OCI-M1 (cell line): ENCODE data around the gene PPP1R12B.
"Not testable (repeated sequence)": the region's sequence is repeated elsewhere in the genome, so short reads cannot be mapped to it uniquely, and the experiment has no call there.

Experiments
- DNase-seq: peaks from one replicate; lab custom pipeline; 2025; lab: John Stamatoyannopoulos, UW

PPP1R12B gene

DNA sequence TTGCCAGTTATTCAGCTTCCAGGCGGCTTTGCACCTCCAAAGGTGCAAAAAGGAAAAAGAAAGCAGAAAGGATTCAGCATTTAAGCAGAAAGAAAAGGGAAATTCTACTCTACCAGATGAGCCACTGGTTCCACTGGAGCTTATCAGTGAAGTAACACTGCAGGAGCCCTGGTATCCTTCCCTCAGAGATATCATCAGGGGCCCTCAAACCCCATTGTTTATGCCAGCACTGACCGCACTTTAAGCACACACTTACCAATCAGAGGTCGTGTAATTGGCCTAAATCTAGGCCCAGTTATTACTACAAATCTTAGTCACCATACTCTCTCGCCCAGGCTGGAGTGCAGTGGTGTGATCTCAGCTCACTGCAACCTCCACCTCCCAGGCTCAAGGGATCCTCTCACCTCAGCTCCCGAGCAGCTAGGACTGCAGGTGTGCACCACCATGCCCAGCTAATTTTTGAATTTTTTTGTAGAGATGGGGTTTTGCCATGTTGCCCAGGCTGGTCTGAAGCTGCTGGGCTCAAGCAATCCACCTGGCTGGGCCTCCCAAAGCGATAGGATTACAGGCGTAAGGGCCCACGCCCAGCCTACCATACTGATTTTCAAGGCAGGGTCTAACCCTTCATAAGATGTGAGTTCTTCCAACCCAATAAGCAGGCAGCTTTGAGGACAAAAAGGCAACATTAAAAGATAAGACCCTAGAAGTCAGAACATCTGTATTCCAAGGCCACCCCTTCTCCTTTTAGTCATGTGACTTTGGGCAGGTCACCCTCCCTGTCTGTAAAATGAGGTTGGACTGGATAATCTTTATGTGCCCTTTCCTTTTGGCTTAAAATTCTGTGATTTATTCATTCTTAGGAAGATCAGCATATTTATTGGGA is 236.4 kb downstream of the PPP1R12B start:
- DNase-seq = peak; percentile 76

DNA sequence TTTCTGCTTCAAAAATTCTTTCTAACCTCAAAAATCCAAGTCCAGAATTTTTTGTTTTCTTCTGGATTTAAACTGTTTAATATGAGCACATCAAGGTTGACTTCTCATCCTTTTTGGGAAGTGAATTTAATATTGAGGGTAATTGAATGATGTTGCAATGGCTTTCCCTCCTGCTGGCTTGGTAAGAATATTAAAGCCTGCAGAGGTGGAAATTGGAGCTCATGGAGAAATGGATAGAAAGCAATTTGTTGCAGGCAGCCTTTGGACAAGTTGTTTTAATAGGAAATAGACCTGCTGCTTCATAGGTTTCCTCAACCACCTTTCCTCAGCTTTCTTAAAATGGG is 237.1 kb downstream of the PPP1R12B start:
- no peak for DNase-seq

DNA sequence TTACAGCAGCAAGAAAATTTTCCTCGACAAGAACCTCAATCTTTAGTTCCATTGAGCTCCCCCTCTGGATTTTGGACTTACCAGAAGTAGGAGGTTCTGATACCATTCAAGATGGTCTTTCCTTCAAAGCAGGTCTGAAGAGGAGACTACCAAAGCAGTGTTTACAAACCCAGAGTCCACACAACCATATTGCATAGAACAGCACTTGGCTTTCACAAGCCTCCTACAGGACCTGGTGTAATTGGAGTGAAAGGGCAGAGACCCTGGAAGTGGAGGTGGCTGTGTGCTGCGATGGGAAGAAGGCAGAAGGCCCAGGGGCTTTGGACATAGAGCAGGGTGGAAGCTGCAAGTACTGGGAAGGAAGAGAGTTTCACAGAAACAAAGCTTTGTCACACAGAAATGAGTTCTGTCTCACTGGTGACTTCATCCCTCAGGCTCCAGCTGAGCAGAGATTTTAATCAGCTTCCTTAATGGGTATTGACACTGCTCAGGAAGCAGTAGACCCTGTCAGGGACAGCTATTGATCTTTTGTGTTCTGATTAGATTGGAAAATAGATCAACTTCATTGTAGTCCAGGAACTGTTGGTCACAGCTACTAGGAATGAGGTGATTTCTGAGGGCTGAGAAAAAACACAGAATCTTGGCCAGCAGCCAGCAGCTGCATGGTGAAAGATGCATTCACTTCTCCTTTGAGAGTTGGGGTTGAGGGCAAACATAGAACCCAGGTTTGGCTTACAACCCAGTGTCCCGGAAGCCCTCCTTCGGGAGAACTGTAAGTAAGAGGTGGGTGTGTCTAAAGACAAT is 237.7 kb downstream of the PPP1R12B start:
- DNase-seq = peak; percentile 52

DNA sequence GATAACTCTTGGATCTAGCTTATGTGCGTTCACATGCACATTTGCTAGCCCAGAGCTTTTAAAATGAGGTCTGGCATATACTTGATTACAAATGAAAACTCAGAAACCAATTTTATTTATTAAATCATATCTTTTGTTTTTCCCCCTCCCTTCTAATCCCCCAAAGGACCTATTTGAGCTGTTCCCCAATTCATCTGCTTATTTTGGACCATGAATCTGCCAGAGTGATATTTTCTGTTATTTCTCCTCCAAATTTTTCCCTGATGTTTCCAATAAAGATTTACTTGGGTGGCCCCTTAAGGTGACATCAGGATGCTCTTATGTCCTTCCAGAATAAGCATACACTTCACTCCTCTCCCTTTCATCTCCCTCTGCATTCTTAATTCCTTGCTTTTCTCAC is 238.4 kb downstream of the PPP1R12B start:
- DNase-seq = no peak

DNA sequence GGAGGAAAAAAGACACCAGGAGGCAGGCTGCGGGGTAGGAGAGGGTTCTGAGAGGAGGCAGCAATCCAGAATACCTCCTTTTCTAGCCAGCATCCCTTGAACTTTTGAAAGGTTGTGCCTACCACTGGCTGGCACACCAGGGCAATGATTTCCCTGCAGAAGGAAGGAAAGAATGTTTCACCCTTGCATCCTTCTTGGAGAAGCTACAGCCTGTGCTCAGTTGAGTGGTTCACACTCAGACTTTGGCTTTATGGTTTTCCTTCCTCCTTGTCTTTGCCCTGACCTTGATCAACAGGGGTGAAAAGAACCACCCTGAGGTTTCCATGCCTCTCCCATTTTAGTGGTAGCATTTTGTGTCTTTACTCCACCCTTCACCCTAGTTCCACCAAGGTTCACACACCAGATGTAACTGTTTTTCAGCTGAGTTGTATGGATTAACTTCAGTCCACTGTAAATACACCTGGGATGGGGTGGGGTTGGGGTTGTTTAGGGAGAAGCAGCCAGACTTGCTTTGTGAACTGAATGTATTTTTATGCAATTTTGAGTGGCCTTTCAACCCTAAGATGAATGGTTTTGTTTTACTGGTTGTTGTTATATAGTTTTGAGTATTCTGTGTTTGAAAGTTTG is 239.5 kb downstream of the PPP1R12B start:
- DNase-seq = no peak

DNA sequence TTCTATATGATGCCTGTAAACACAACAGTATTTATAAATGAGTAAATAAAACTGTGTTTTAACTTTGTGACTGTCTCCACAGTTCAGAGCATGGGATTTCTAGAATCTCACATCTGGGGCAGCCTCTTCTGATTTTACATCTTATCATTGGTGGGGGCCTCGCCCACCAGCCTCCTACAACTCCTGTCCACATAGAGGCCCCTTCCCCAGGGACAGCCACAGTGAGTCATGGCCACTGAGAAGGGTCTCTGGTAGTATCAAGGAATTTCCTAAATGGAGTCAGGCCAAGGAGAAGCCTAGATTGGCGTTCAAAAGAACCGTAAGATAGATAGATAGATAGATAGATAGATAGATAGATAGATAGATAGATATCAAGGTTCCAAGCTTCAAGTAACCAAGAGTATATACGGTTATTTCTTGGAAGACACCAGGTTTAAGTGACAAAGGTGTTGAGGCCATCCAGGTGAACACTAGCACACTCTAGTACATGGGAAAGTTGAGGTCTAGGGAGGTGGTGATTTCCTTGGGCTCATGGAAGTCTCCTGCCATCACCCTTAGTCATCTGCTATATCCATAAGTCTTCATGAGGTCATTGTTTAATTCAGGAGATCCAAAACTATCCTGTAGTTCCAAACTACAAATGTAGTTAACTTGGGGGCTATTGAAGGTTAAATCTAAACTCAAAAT is 240.1 kb downstream of the PPP1R12B start:
- no peak for DNase-seq

DNA sequence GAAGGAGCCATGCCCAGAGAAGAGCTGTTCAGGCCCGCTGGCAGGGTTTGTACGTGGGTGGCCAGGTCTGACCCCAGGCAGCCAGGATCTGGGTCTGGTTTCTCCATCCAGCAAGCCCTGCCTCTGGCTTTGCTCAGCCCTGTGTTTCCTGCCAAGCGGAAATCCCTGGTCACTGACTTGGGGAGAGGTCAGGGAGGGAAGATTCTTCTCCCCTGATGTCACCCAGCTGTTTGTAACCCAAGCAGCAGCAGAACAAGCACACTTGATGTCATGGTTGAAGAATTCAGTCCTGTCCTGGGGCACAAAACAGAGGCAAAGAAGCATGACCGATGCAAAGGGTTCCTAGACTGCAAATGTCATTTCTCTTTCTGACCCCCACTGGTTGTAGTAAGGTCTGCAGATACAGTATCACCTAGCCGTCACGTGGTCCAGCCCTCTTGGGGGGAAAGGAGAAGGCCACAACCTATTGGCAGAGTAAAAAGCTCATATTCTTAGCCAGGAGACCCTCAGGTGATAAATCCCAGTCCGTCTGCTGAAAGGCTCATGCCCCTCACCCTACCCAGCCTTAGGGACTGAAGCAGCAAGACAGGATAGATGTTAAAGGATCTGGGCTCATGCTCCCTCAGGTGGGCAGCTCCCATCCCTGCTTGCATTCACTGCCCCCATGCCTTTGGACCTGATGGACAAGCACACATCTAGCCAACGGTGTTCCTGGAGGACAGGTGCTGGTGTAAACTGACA is 240.9 kb downstream of the PPP1R12B start:
- no peak for DNase-seq

DNA sequence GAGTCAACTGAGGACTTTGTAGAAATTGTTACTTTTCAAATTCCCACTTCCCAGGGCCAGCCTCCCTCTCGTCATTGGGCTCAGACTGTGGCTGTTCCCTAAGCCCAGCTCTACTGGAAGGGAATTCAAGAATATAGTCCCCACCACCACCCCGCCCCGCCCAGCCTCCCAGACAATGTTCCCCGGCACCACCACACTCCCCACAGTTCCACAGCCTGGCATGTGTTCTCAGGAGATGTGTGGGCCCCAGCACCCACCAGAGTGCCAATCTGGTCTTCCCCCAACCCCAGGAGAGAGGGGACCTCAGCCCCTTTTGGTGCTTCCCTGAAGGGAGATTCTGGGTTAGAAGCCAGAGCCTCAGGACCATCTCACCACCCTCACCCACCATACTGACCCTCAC is 241.6 kb downstream of the PPP1R12B start:
- DNase-seq = no peak

DNA sequence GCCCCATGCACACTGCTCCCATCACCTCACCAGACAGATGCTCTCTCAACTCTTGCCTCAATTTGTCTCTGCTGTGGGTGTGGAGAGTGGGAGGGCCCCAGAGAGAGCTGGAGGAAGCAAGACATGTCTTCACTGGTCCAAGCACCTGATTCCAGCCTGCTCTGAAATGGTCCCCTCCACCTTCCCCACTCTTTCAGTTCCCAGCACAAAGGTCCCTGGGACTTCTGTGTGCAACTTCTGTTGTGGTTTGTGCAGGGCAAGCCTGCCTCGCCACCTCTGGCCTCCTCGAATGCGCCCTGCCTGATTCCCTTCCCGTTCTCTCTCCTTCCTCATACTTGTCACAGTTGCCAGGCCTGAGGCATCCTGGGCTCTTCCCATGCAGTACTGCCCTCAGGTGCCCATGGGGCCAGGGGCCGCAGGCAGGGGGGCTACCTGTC is 242.5 kb downstream of the PPP1R12B start:
- DNase-seq = no peak

DNA sequence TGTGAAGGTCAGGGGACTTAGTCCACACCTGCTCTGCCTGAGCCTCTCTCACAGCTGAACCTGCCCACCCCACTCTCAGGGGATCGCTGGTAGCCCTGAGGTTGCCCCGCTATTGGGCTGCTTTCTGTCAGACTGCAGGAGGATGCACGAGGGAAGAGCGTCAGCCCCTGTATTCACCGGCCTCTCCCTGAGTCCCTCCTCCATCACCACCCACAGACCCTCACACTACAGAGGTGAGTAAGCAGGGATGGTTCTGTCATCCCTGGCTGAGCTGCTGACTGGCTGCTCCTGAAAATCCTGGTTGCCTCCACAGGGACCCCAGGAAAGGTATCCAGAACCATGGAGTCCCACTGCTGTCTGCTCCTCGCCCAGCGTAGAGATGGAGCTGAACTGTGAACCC is 243.0 kb downstream of the PPP1R12B start:
- DNase-seq = no peak

DNA sequence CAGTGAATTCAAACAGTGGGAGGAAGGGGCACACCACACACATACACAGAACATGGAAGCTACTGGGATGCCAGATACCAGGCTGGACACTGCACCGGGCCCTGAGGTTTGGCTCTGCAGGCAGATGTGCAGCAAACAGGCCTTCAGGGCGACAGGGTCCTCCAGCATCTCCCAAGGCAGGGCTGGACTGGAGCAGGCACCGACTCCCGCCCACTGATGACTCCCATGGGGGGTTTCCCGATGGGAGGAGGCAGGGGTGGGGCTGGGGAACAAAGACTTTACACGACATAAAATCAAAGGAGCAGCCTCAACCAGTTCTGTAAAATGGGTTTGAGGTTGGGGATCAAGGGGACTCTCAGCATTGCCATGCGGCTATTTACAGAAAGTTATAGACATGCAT is 243.6 kb downstream of the PPP1R12B start:
- DNase-seq = no peak

DNA sequence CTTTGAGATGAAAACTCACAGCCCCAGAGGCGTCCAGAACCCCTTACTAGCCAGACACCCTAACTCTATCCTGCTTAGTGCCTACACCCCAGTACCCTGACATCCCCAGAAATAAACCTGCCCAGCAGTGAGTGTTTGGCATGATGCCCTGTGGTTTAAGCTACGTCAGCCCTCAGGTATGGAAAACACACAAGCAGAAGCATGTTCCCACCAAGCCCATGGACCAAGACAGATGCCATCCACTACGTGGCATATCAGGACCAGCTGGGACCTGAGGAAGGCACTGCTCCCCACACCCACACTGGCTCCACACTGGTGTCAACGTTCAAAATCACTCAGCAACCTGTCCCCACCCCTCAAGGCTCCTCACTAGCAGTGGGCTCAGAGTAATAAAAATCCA is 245.3 kb downstream of the PPP1R12B start:
- DNase-seq = no peak

DNA sequence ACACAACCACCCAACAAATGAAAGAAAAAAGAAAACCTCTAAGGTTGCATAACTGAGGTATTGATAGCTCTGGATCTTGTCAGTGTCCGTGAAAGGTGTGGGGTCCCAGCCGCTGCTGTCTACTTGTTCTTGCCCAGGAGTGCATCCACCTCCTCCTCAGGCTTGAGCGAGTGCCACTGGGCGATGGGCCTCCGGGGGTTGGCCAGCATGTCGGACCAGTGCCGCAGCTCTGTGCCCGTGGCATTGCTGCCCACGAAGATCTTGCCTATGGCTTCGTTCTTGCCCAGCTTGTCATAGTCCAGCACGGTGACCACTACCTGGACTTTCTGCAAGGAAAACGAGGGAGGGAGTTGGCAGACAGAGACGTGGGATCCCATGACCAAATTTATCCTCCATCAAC is 248.1 kb downstream of the PPP1R12B start:
- DNase-seq = no peak

DNA sequence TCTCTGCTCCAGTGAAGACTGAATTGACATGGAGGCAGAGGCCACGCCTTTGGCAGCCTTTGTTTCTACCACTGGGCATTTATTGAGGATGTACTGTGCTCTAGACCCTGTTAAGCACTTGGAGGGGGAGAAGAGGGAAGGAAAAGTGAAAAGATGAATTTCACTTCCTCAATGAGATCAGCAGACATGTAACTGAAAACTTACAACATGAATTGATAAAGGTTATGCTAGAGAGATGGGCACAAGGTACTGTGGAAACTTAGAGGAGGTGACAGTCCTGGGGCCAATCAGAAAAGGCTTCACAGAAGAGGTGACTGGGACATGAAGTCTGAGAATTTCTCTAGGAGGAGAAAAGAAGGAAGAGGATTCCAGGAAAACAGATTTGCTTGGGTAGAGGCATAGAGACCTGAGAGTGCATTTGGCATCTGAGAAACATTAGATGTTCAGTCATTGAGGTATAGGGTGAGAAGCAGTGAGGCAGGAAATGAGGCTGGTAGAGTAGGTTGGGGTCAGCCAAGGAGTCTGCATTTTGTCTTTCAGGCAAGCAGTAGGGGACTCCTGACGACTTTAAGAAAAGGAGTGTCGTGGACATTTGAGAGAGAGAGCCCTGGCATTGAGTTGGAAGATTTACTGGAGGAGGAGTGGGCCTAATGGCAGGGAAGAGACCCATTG is 248.7 kb downstream of the PPP1R12B start:
- no peak for DNase-seq

DNA sequence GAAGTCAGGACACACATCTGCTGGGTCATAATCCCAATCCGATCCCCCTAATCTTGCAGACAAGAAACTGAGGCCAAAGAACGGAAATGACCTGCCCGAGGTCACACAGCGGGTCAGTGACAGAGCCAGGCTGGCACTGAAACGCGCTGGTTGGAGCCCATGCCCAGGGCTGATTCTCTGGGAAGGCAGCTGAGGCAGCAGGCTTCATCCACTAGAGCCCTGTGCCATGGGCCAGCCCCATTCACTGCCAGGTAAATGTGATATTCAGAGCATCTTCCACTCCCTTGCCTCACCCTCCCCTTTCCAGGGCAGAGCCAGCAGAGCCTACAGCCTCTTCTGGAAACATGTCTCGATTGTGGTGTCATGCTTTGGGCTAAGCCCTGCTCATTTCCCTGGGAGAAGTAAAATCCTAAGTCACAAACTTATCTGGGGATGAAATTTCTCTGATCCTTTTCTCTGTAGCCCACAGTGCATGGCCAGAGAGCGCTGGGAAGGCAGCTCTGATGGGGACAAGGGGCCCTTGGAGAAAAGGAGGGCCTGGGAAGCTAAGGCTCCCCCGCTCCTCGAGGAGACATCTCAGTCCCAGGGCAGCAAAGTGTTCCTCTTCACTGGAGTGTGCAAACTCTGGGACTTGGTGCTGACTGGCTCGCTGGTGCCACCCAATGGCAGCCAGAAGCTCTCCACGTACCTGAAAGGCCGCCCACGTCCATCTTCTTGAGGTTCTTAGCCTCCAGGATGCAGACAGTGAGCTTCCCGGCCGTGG is 251.4 kb downstream of the PPP1R12B start:
- peak; percentile 77 for DNase-seq

DNA sequence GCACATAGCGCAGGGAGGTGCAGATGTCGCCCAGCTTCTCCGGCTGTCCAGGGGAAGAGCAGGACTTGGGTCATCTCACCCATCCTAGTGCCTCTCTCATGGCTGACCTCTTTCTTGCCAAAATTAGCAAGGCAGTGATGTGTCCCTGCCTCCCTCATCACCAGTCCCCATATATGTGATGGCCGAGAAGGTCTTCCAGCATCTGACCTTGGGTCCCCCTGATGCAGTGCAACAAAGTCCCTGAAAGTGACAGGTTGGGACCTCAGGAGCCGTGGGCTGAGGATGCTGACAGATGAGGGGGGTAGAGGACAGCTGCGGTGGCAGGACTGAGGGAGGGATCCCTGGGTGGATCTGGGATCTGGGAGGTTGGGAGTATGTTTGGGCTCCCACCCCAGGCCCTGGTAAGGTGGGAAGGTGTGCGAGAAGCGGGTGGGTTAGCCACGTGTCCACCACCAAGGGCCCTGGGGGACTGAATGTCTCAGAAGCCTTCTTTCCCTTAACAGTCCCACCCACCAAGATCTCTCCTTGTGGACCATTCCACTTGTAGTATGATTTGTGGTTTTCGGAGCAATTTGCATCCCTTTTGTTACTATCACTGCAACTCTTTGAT is 252.0 kb downstream of the PPP1R12B start:
- no peak for DNase-seq

DNA sequence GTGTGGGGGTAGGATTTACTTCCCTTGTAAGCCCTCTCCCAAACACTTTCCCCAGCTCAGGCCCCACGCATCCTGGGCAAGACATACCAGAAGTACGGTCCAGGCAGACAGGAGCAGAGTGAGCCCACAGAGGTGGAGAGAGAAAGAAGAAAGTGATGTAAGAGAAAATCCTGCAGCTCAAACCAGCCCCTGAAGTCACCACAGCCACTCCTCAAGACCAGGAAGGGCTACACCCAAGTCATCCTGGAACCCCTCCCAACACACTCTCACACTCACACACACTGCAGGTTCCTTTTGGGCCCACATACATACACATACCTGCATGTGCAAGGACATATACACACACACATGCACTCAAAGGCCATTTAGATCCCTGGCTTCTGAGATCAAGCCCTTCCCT is 254.9 kb downstream of the PPP1R12B start:
- DNase-seq = no peak

DNA sequence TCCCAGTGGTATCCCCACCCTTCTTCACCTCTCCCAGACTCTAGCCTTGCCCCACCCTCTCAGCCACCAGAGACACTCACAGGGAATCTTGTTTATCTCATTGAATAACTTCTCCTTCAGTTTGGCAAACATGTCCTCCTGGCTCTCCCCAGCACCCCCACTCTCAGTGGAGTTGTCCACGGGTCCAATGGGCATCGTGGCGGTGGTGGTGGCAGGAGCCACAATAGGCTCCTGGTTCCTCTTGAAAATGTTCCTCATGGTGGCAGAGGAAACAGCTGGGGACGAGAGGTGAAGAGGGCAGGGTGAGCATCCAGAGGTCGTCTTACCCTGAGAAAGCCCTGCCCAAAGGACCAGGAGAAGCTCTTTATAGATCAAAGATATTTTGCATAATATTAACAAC is 257.0 kb downstream of the PPP1R12B start:
- DNase-seq = no peak

DNA sequence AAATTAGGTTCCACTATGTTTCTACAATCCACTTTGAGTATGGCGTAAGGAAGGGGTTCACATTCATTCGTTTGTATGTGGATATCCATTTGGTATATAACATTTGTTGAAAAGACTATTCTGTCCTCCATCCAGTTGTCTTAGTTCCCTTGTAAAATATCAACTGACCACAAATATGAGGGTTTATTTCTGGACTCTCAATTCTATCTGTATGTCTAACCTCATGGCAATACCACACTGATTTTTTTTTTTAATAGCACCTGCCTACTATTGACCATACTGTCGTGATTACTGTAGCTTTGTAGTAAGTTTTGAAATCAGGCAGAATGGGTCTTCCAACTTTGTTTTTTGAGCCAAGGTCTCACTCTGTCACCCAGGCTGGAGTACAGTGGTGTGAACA is 263.5 kb downstream of the PPP1R12B start:
- not testable (repeated sequence) for DNase-seq

DNA sequence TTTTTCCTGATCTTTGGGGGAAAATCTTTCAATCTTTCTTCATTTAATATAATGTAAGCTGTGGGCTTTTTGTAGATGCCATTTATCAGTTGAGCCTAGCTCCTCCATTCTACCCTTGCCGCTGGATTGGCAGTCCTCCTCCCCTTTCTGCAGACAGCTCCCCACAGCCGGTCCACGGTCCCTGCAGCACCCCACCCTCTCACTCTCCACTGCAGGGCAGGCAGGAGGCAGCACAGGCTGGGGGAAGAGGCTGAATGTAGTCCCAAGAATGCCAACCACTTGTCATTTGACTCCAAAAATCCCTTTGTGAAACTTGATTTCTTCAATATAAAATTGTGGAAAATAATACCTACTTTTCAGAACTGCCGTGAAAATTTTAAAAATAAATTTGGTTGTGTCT is 265.1 kb downstream of the PPP1R12B start:
- no peak for DNase-seq
